ENCODE measurements around the gene VWA3B.

DNA sequence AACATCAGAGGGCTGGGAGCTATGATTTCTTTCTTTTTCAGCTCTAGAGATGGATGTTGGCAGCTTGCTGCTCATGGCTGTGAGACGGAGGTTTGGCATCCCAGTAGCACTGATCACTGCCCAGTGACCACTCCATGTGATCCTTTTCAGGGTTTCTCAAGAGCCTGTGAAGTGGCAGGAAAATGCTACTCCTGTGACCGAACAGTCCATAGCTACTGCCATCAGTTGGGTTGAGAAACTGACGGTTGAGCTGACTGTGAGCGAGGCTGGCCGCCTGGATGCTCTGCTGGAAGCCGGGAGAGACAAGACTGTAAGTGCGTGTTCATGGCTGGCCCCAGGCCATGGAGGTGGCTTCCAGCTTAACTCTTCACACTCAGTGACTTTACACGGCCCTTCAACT, 34.2 kb downstream of the VWA3B start:
- TF ChIP-seq, protein P1, sequence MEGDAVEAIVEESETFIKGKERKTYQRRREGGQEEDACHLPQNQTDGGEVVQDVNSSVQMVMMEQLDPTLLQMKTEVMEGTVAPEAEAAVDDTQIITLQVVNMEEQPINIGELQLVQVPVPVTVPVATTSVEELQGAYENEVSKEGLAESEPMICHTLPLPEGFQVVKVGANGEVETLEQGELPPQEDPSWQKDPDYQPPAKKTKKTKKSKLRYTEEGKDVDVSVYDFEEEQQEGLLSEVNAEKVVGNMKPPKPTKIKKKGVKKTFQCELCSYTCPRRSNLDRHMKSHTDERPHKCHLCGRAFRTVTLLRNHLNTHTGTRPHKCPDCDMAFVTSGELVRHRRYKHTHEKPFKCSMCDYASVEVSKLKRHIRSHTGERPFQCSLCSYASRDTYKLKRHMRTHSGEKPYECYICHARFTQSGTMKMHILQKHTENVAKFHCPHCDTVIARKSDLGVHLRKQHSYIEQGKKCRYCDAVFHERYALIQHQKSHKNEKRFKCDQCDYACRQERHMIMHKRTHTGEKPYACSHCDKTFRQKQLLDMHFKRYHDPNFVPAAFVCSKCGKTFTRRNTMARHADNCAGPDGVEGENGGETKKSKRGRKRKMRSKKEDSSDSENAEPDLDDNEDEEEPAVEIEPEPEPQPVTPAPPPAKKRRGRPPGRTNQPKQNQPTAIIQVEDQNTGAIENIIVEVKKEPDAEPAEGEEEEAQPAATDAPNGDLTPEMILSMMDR (conservative IDR thresholded peaks at IDR 0.05), result no peak
- TF ChIP-seq ZFX (IDR thresholded peaks at IDR 0.05), result no peak
